Chondrocyte (in vitro differentiated cells): ENCODE measurements around the gene RAB40AL. TPM values are rescaled to one million over a fixed set of nuclear protein-coding genes. Genes with fewer than 3 reads are reported as not detected.
"Not testable (repeated sequence)": the region's sequence is repeated elsewhere in the genome, so short reads cannot be mapped to it uniquely, and the experiment has no call there.

Source experiments
- DNase-seq: peaks from one replicate; pipeline ENCODE4 v3.0.0; 2021; ENCODE audit warnings: mixed read lengths, low spot score
- H3K27ac Mint-ChIP-seq: one replicate; pipeline ENCODE4 v1.8.0; 2021; ENCODE audit warnings: mild to moderate bottlenecking, moderate library complexity, mixed read lengths; ENCODE audit not compliant: unreplicated experiment
- H3K27me3 Mint-ChIP-seq: 2 replicates; pipeline ENCODE4 v1.8.0; 2021; ENCODE audit warnings: low read depth, mixed read lengths
- H3K36me3 Mint-ChIP-seq: 2 replicates; pipeline ENCODE4 v1.8.0; 2021; ENCODE audit warnings: low read depth, mixed read lengths
- H3K4me1 Mint-ChIP-seq: 2 replicates; pipeline ENCODE4 v1.8.0; 2021; ENCODE audit warnings: low read depth, mild to moderate bottlenecking, mixed read lengths
- H3K4me3 Mint-ChIP-seq: one replicate; pipeline ENCODE4 v1.8.0; 2021; ENCODE audit warnings: mild to moderate bottlenecking, moderate library complexity, mixed read lengths; ENCODE audit not compliant: unreplicated experiment
- H3K9me3 Mint-ChIP-seq: 2 replicates; pipeline ENCODE4 v1.8.0; 2021; ENCODE audit warnings: low read depth, mixed read lengths
- long read RNA-seq: library from polyadenylated mRNA; stranded (forward); transcript quantifications from one replicate; pipeline ENCODE4 v2.0.0, GENCODE V29; 2021
- total RNA-seq: library from RNA; stranded (reverse); gene quantifications from 3 replicates; pipeline ENCODE4 v1.2.1, GENCODE V29; 2021
- TF ChIP-seq, protein P1 (sequence below): fragments of 200-600 bp; sonication (generic); IDR thresholded peaks from 2 replicates; pipeline ENCODE4 v1.5.0; 2021; ENCODE audit warnings: antibody characterized with exemption, mild to moderate bottlenecking, moderate library complexity

Gene RAB40AL
- 0.70 to 1.6 TPM in 2 of 3 replicates, not detected in the other for total RNA-seq
- long read RNA-seq = 0 reads

- not testable (repeated sequence) for H3K4me1 Mint-ChIP-seq, H3K27ac Mint-ChIP-seq, H3K36me3 Mint-ChIP-seq, H3K4me3 Mint-ChIP-seq, DNase-seq, H3K27me3 Mint-ChIP-seq, H3K9me3 Mint-ChIP-seq
Observed at GRCh38 chrX:102936972-102937371, at the start of gene RAB40AL. Gene RAB40AL, plus strand, starts transcription at chrX:102937272. Its CDS starts 47 bp downstream, at chrX:102937319.

DNA sequence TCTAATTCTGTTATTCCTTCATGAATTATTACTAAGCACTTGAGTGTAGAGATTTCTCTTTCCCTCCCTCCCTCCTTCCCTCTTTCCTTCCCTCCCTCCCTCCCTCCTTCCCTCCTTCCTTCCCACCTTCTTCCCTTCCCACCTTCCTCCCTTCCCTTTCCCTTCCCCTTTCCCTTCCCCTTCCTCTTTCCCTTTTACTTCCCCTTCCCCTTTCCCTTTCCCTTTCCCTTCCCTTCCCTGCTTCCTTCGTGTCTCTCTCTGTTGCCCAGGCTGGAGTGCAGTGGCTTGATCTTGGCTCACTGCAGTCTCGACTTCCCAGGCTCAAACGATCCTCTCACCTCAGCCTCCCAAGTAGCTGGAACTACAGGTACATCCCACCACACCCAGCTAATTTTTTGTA is 49.4 kb upstream of the RAB40AL start:
- Mint-ChIP-seq H3K27me3 (no peaks in the 10 kb centered on the region), H3K27ac (no peak overlapping the region), H3K9me3 (peaks cover 3% of the 10 kb centered on the region), H3K4me3 (no peak overlapping the region), H3K36me3 (no peaks in the 10 kb centered on the region), H3K4me1 (peaks cover 5% of the 10 kb centered on the region)
- no peak for DNase-seq
- TF ChIP-seq, protein P1, sequence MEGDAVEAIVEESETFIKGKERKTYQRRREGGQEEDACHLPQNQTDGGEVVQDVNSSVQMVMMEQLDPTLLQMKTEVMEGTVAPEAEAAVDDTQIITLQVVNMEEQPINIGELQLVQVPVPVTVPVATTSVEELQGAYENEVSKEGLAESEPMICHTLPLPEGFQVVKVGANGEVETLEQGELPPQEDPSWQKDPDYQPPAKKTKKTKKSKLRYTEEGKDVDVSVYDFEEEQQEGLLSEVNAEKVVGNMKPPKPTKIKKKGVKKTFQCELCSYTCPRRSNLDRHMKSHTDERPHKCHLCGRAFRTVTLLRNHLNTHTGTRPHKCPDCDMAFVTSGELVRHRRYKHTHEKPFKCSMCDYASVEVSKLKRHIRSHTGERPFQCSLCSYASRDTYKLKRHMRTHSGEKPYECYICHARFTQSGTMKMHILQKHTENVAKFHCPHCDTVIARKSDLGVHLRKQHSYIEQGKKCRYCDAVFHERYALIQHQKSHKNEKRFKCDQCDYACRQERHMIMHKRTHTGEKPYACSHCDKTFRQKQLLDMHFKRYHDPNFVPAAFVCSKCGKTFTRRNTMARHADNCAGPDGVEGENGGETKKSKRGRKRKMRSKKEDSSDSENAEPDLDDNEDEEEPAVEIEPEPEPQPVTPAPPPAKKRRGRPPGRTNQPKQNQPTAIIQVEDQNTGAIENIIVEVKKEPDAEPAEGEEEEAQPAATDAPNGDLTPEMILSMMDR = no peak

DNA sequence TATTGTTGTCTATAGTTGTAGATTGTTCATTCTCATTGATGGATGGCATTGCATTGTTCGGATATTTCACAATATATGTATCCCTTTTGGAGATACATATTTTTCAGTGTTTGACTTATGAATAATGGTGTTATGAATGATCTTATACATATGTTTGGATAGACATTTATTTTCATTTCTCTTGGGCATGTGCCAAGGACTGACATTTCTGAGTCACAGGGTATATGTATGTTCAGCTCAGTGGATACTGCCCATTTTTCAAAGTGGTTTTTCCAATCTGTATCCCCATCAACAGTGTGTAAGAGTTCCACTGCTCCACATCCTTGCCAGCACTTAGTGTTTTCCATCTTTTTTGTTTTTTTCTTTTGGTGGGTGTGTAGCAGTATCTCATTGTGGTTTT is 45.0 kb upstream of the RAB40AL start:
- Mint-ChIP-seq H3K4me1 (peaks cover 5% of the 10 kb centered on the region), H3K36me3 (no peaks in the 10 kb centered on the region), H3K9me3 (peaks cover 3% of the 10 kb centered on the region), H3K27me3 (no peaks in the 10 kb centered on the region), H3K4me3 (no peak overlapping the region), H3K27ac (no peak overlapping the region)
- DNase-seq = no peak
- TF ChIP-seq, protein P1 = no peak

- Mint-ChIP-seq H3K4me3 (no peak overlapping the region), H3K27me3 (no peaks in the 10 kb centered on the region), H3K9me3 (no peaks in the 10 kb centered on the region), H3K27ac (peak overlapping the region; percentile 38), H3K36me3 (peaks cover 2% of the 10 kb centered on the region), H3K4me1 (peaks cover 5% of the 10 kb centered on the region)
- TF ChIP-seq, protein P1 = peak; percentile 81
- no peak for DNase-seq
Observed at GRCh38 chrX:102899940-102900916, 36.8 kb upstream of the RAB40AL start.

GRCh38 chrX:102902355-102902754 is 34.7 kb upstream of the RAB40AL start:
- Mint-ChIP-seq H3K27ac (no peak overlapping the region), H3K4me1 (peaks cover 5% of the 10 kb centered on the region), H3K4me3 (no peak overlapping the region), H3K36me3 (peaks cover 2% of the 10 kb centered on the region), H3K27me3 (no peaks in the 10 kb centered on the region), H3K9me3 (no peaks in the 10 kb centered on the region)
- TF ChIP-seq, protein P1 = no peak
- DNase-seq = no peak
